ENCODE data around the gene KDM4B.
"Not testable (repeated sequence)": the region's sequence is repeated elsewhere in the genome, so short reads cannot be mapped to it uniquely, and the experiment has no call there.

Gene KDM4B

GRCh38 chr19:4967738-4968461 lies 1.0 kb upstream of the KDM4B start:
- peak; percentile 84 for DNase-seq (ENCODE audit: low read depth)

GRCh38 chr19:4969292-4969771 lies 419 bp downstream of the KDM4B start:
- no peak for DNase-seq (ENCODE audit: low read depth)

- peak; percentile 52 for DNase-seq (ENCODE audit: low read depth)
Observed at GRCh38 chr19:4969772-4970531, 1.0 kb downstream of the KDM4B start.

GRCh38 chr19:4970558-4971423 lies 1.9 kb downstream of the KDM4B start:
- peak; percentile 41 for DNase-seq (ENCODE audit: low read depth)

GRCh38 chr19:4971424-4971793 lies 2.5 kb downstream of the KDM4B start:
- DNase-seq (ENCODE audit: low read depth): no peak

- DNase-seq (ENCODE audit: low read depth): no peak
Observed at GRCh38 chr19:4971816-4972495, 3.0 kb downstream of the KDM4B start.

GRCh38 chr19:4972509-4973230 lies 3.8 kb downstream of the KDM4B start:
- DNase-seq (ENCODE audit: low read depth): peak; percentile 51

GRCh38 chr19:4974880-4975469 lies 6.1 kb downstream of the KDM4B start:
- no peak for DNase-seq (ENCODE audit: low read depth)

GRCh38 chr19:4975601-4976000 lies 6.7 kb downstream of the KDM4B start:
- DNase-seq (ENCODE audit: low read depth): not testable (repeated sequence)

- peak; percentile 99 for DNase-seq (ENCODE audit: low read depth)
Observed at GRCh38 chr19:4976401-4977298, 7.7 kb downstream of the KDM4B start.

GRCh38 chr19:4977299-4978174 lies 8.6 kb downstream of the KDM4B start:
- DNase-seq (ENCODE audit: low read depth): peak; percentile 95

- no peak for DNase-seq (ENCODE audit: low read depth)
Observed at GRCh38 chr19:4979211-4979807, 10.4 kb downstream of the KDM4B start.

GRCh38 chr19:4980067-4980466 lies 11.2 kb downstream of the KDM4B start:
- DNase-seq (ENCODE audit: low read depth): no peak

GRCh38 chr19:4980838-4981680 lies 12.1 kb downstream of the KDM4B start:
- DNase-seq (ENCODE audit: low read depth): no peak

- DNase-seq (ENCODE audit: low read depth): no peak
Observed at GRCh38 chr19:4981681-4981958, 12.7 kb downstream of the KDM4B start.

GRCh38 chr19:4983346-4984105 lies 14.6 kb downstream of the KDM4B start:
- DNase-seq (ENCODE audit: low read depth): no peak

- no peak for DNase-seq (ENCODE audit: low read depth)
Observed at GRCh38 chr19:4984106-4984380, 15.1 kb downstream of the KDM4B start.

Measured in iris pigment epithelial cell (primary cell).